Right lobe of liver (tissue), 6 donors: ENCODE measurements around the gene TLR6. TPM values are rescaled to one million over a fixed set of nuclear protein-coding genes. Genes with fewer than 3 reads are reported as not detected.

Experiments
- ATAC-seq, 4 donors: fragments of 200-7000 bp; cut with Tn5 transposase; one replicate each; pipeline ENCODE4 v1.9.1; 2020; ENCODE audit warnings: mild to moderate bottlenecking in 4 of 4, moderate library complexity in 4 of 4
- DNase-seq, 3 donors: peaks; one replicate each; pipeline ENCODE4 v3.0.0-alpha.2; 2020
- H3K27ac ChIP-seq, 3 donors: fragments of 200-600 bp; one replicate each; pipeline ENCODE4 v1.8.0; 2022
- H3K27me3 ChIP-seq, 2 donors: fragments of 200-600 bp; one replicate each; pipeline ENCODE4 v1.8.0; 2022
- H3K36me3 ChIP-seq, 4 donors: fragments of 200-600 bp; sonication (generic) in 1 of 4; one replicate each; pipeline versions ENCODE4 v1.5.1 to v1.8.0; 2017 to 2022; ENCODE audit warnings: control low read depth in 1 of 4
- H3K4me1 ChIP-seq, 4 donors: fragments of 200-600 bp; sonication (generic) in 1 of 4; one replicate each; pipeline versions ENCODE4 v1.5.1 to v1.8.0; 2017 to 2022; ENCODE audit warnings: control low read depth in 1 of 4
- H3K4me3 ChIP-seq, 3 donors: fragments of 200-600 bp; one replicate each; pipeline ENCODE4 v1.8.0; 2022
- H3K9me3 ChIP-seq, 4 donors: fragments of 200-600 bp; sonication (generic) in 1 of 4; one replicate each; pipeline versions ENCODE4 v1.5.1 to v1.8.0; 2017 to 2022; ENCODE audit warnings: control low read depth in 1 of 4
- POLR2A ChIP-seq: fragments of 450-650 bp; IDR thresholded peaks from one replicate; pipeline ENCODE4 v1.6.1; 2017; ENCODE audit warnings: antibody characterized with exemption, mild to moderate bottlenecking
- WGBS: methylation state at CpG from one replicate; pipeline ENCODE4 v1.1.6; 2018; ENCODE audit warnings: low coverage, low lambda C conversion rate; ENCODE audit not compliant: insufficient coverage; ENCODE audit errors: missing lambda C conversion rate; 5-methylcytosine and 5-hydroxymethylcytosine counted together
- intact Hi-C, 2 donors: fragments of 100-400 bp; cut with DNase I; formaldehyde crosslinking; loops; one replicate each; pipeline versions ENCODE4 v1.11.2 to v1.14.1; 2022
- total RNA-seq, 6 experiments: library from RNA; depleted of rRNA in 2 of 6; stranded (reverse); fragments of >200 nt in 2 of 6; fragmentation: NEBNext Ultra II Directional in 3 of 6; extraction: Animal tissue kit (Norgen Biotek cat#: 25700) in 3 of 6; gene quantifications; one replicate each; pipeline versions ENCODE4 v1.1.0 to v1.2.4, GENCODE V29; 2016 to 2023
- TF ChIP-seq, protein P1 (sequence below), 4 donors: fragments of 200-600 bp in 3 of 4; fragments of 450-650 bp in 1 of 4; IDR thresholded peaks; one replicate each; pipeline versions ENCODE4 v1.5.1 to v1.8.0; 2016 to 2022; ENCODE audit warnings: antibody characterized with exemption in 4 of 4, mild to moderate bottlenecking in 2 of 4
- donor health status: DM: no; HTN: yes; CAD: no.
- donor health status: DM: no; HTN: no; CAD: no.
- donor health status: DM: no; HTN: no; CAD: no.
- donor health status: DM: no; HTN: yes; CAD: no.
- donor health status: DM: no; HTN: yes; CAD: no.

Gene TLR6
- total RNA-seq, 6 experiments from 2014 or later: 1.2 to 3.4 (median 2.4) TPM

- DNase-seq (no peak), ATAC-seq (no peak)
- Histone ChIP-seq H3K4me3 (no peak overlapping the region), H3K36me3 (peaks cover 2 to 32% (median 14%) of the 10 kb centered on the region in 4 donors), H3K27me3 (no peaks in the 10 kb centered on the region), H3K27ac (no peak overlapping the region), H3K4me1 (peaks cover 0 to 38% (median 12%) of the 10 kb centered on the region in 4 donors), H3K9me3 (no peaks in the 10 kb centered on the region)
- WGBS: 82% methylated on average over 2 of the region's 2 CpGs
- no peak for TF ChIP-seq POLR2A
- TF ChIP-seq, protein P1, sequence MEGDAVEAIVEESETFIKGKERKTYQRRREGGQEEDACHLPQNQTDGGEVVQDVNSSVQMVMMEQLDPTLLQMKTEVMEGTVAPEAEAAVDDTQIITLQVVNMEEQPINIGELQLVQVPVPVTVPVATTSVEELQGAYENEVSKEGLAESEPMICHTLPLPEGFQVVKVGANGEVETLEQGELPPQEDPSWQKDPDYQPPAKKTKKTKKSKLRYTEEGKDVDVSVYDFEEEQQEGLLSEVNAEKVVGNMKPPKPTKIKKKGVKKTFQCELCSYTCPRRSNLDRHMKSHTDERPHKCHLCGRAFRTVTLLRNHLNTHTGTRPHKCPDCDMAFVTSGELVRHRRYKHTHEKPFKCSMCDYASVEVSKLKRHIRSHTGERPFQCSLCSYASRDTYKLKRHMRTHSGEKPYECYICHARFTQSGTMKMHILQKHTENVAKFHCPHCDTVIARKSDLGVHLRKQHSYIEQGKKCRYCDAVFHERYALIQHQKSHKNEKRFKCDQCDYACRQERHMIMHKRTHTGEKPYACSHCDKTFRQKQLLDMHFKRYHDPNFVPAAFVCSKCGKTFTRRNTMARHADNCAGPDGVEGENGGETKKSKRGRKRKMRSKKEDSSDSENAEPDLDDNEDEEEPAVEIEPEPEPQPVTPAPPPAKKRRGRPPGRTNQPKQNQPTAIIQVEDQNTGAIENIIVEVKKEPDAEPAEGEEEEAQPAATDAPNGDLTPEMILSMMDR (IDR thresholded peaks at IDR 0.05): no peak
- intact Hi-C loops: no loop called here
Measured at GRCh38 chr4:38876636-38877035, 20.0 kb upstream of the TLR6 start.

DNA sequence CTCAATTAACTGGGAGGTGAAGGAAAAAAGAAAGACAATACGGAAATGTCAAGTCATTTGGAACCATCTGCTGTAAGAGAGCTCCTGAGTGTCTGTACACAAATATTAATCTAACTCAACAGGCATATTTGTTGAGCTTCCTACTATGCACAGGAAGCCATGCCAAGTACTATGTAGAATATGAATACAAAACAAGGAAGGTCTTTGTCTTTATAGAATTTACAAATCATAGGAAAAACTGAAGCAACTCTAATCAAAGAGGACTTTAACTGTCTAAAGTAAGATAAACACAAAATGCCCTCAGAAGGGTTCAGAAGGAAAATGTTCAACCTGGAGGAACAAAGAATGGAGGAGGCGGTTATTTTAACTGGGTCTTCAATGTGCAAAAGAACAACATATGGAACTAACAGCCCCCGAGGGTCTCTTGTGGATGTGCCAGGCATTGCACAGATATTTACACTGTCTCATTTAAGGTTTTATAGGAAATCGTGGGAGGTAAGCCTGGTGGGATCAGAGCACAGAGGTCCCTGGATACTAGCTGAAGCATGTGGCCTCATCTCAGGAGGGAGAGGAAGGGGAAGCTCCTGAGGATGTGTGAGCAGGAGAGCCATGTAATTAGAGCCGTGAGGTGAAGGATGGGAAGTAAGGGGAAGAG, 16.8 kb upstream of the TLR6 start:
- Histone ChIP-seq H3K4me1 (peaks cover 0 to 60% (median 20%) of the 10 kb centered on the region in 4 donors), H3K9me3 (no peaks in the 10 kb centered on the region), H3K27ac (peak overlapping the region; percentile 34 to 91 (median 88)), H3K36me3 (peaks cover 0 to 15% (median 7%) of the 10 kb centered on the region in 4 donors), H3K4me3 (peak overlapping the region in 1 of 3 donors; percentile 5), H3K27me3 (no peaks in the 10 kb centered on the region)
- WGBS: 47% methylated on average over 5 of the region's 5 CpGs
- ATAC-seq (peak in 1 of 4 donors; percentile 14), DNase-seq (no peak)
- intact Hi-C loops: no loop called here
- no peak for TF ChIP-seq POLR2A
- TF ChIP-seq, protein P1 (IDR thresholded peaks at IDR 0.05): peak in 1 of 4 donors; percentile 5

GRCh38 chr4:38872620-38873019, 16.0 kb upstream of the TLR6 start:
- TF ChIP-seq POLR2A: peak; percentile 21
- TF ChIP-seq, protein P1 (IDR thresholded peaks at IDR 0.05): no peak
- H3K9me3 ChIP-seq: no peaks in the 10 kb centered on the region
- WGBS: 21% methylated on average over 5 of the region's 5 CpGs
- peaks cover 0 to 9% (median 4%) of the 10 kb centered on the region in 4 donors for H3K36me3 ChIP-seq
- DNase-seq: peak; percentile 58 to 87 (median 74)
- H3K27ac ChIP-seq: peak overlapping the region; percentile 34 to 91 (median 88)
- H3K4me3 ChIP-seq: peak overlapping the region in 1 of 3 donors; percentile 5
- intact Hi-C loops: no loop called here
- peaks cover 0 to 60% (median 20%) of the 10 kb centered on the region in 4 donors for H3K4me1 ChIP-seq
- peak; percentile 80 to 89 (median 84) for ATAC-seq
- H3K27me3 ChIP-seq: no peaks in the 10 kb centered on the region

DNA sequence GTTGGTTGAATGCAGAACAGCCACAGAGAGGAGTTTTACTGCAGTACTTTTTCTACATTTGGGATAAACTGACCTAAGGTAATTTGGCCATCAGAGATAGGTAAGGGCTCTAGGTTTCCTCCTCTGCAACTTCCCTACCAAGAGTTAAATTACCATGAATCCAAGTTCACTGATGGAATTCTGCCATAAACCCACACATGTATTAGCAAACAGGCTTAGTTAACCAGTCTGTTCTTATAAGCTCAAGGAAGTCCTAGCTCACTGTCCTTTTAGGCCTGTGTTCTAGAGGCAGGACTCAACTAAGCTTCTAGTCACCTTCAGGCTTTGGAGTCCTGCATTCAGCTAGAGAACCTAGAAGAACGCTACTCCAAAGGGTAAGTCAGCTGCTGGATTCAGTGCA, 15.0 kb upstream of the TLR6 start:
- Histone ChIP-seq H3K36me3 (peaks cover 0 to 8% (median 2%) of the 10 kb centered on the region in 4 donors), H3K9me3 (no peaks in the 10 kb centered on the region), H3K4me3 (no peak overlapping the region), H3K27me3 (no peaks in the 10 kb centered on the region), H3K27ac (peak overlapping the region in 2 of 3 donors; percentile 71 to 91), H3K4me1 (peaks cover 0 to 65% (median 20%) of the 10 kb centered on the region in 4 donors)
- 67% methylated on average over 1 of the region's 1 CpG for WGBS
- intact Hi-C loops: no loop called here
- ATAC-seq (no peak), DNase-seq (no peak)
- no peak for TF ChIP-seq POLR2A
- TF ChIP-seq, protein P1 (IDR thresholded peaks at IDR 0.05): no peak
